Lower leg skin (tissue), 4 donors: ENCODE measurements around the gene MATR3. TPM values are rescaled to one million over a fixed set of nuclear protein-coding genes. Genes with fewer than 3 reads are reported as not detected.

Experiments used
- DNase-seq, 2 donors: peaks; one replicate each; pipeline ENCODE4 v3.0.0-alpha.2; 2019; ENCODE audit warnings: low spot score in 2 of 2
- H3K4me3 ChIP-seq: fragments of 200-600 bp; sonication (generic); 2 replicates; pipeline ENCODE4 v1.5.1; 2017; ENCODE audit warnings: mild to moderate bottlenecking, low read depth; ENCODE audit not compliant: poor library complexity, severe bottlenecking
- POLR2A ChIP-seq, 2 donors: fragments of 450-650 bp; IDR thresholded peaks; one replicate each; pipeline ENCODE4 v1.6.1; 2016 to 2017; ENCODE audit warnings: antibody characterized with exemption in 2 of 2, mild to moderate bottlenecking in 1 of 2, moderate library complexity in 1 of 2
- WGBS, 2 donors: methylation state at CpG; one replicate each; pipeline ENCODE4 v1.1.5; 2018; 5-methylcytosine and 5-hydroxymethylcytosine counted together
- intact Hi-C: fragments of 100-400 bp; cut with DNase I; formaldehyde crosslinking; loops from one replicate; pipeline ENCODE4 v1.15.0; 2023; ENCODE audit warnings: low total_unique reads
- total RNA-seq, 4 donors: library from RNA; depleted of rRNA; stranded (reverse); fragments of >200 nt; gene quantifications; one replicate each; pipeline ENCODE4 v1.1.0, GENCODE V29; 2016
- TF ChIP-seq, protein P1 (sequence below), 3 donors: fragments of 450-650 bp; IDR thresholded peaks; one replicate each; pipeline ENCODE4 v1.5.1; 2016; ENCODE audit warnings: antibody characterized with exemption in 3 of 3, mild to moderate bottlenecking in 3 of 3, moderate library complexity in 2 of 3

MATR3 gene
- total RNA-seq: 100 to 1,000 TPM; 108 to 135 (median 122) TPM

DNA sequence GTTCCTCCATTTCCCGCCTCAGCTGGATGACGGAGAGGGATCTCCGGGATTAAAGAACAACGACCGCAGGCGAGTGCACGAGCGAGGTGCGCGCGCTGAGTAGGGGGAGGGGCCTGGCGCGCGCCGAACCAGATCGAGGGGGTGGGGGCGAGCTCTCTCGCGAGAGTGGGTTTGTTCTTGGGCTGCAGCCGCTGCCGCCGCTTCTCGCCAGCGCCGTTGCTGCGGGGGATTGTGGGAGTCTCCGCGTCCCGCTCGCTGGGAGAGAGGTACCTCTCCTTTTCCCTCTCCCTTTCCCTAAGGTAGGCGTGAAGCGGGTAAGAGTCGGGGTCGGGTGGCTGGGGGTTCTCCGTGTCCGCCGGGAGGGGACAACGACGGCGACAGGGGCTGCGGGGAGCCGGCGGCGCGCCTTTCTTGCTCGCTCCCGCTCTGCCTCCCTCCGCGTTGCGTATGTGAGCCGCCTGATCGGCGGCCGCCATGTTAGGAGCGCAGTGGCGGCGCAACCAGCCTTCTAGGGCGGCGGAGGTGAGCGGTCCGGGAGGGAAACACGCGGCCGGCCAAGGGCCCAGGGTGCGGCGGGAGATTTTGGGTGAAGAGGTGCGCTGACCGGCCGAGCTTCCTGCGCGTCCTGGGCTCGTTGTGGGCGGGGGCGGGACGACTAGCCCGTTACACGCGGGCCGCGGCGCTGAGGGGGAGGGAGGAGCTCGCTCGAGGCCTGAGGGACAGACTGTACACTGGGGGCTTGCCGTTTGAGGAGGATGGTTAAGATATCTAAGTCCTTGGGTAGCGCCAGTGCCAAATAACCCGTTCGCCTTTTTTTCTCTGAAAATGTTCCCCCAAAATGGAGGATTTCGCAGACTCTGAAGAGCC is at the start of gene MATR3:
MATR3 (plus strand) TSS at position 234 of the 867 bp plus-strand sequence. CDS start 13,676 bp downstream, outside the sequence.
- 0 to 1% methylated on average over 41 to 76 of the region's 88 CpGs for WGBS, 2 donors
- TF ChIP-seq POLR2A (IDR thresholded peaks at IDR 0.05): peak in 1 of 2 donors; percentile 89
- TF ChIP-seq, protein P1, sequence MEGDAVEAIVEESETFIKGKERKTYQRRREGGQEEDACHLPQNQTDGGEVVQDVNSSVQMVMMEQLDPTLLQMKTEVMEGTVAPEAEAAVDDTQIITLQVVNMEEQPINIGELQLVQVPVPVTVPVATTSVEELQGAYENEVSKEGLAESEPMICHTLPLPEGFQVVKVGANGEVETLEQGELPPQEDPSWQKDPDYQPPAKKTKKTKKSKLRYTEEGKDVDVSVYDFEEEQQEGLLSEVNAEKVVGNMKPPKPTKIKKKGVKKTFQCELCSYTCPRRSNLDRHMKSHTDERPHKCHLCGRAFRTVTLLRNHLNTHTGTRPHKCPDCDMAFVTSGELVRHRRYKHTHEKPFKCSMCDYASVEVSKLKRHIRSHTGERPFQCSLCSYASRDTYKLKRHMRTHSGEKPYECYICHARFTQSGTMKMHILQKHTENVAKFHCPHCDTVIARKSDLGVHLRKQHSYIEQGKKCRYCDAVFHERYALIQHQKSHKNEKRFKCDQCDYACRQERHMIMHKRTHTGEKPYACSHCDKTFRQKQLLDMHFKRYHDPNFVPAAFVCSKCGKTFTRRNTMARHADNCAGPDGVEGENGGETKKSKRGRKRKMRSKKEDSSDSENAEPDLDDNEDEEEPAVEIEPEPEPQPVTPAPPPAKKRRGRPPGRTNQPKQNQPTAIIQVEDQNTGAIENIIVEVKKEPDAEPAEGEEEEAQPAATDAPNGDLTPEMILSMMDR (IDR thresholded peaks at IDR 0.05): no peak
- H3K4me3 ChIP-seq: peak within 1 kb of the TSS; percentile 88
- DNase-seq: peak; percentile 94 to 99
- intact Hi-C loops: no loop called here

DNA sequence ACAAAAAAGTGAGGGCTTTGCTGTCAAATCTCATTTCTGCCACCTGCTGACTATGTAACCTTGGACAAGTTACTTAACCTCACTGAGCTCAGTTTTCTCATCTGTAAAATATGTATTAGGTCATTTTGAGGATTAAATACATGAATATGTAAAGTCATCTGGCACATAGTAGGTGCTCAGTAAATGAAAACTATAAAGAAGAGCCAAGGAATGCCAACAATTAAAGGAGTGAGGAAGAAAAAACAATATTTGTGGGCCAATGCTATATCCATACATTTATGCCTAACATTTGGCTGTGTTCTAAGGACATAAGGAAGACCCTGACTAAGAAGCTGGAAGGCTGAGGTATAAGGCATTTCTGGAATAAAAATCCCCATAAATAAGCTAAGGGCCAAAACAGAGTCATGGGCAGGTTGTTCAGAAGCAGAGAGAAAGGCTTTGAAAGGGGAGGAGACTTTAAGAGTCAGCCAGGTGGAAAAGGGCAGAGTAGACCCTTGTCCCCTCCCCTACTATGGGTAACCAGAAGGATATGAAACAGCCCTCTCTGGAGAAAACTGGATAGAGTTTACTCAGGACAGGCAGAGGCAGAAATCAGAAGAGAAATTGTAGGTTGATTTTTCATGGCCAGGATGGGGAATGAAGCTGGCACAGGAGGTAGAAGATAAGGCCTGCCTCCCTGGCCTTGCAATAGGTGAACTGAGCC is 47.8 kb upstream of the MATR3 start:
- TF ChIP-seq, protein P1 (IDR thresholded peaks at IDR 0.05): no peak
- no peak for TF ChIP-seq POLR2A (IDR thresholded peaks at IDR 0.05)
- no peak overlapping the region for H3K4me3 ChIP-seq
- intact Hi-C loops: no loop called here
- no peak for DNase-seq

DNA sequence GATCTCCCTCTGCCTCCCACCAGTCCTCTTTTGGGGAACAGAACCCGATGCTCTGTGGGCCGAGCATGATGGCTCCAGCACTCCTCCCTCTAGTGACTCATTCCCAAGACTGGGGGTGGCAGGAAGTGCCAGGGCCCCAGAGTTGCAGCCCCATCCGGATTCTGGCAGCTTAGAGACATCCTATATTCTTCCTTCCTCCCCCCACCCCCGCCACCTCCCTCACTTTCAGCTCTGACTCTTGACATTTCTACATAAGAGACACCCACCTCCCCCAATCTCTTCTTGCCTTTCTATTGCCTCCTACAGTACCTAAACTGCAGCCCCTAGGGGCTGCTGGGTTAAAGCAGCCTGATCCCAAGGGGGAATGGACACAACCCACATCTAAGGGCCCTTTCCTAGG is 47.1 kb upstream of the MATR3 start:
- no peak for DNase-seq
- TF ChIP-seq, protein P1 (IDR thresholded peaks at IDR 0.05): no peak
- TF ChIP-seq POLR2A (IDR thresholded peaks at IDR 0.05): no peak
- 27 to 36% methylated on average over 4 of the region's 4 CpGs for WGBS, 2 donors
- intact Hi-C loops: no loop called here
- H3K4me3 ChIP-seq: no peak overlapping the region

- intact Hi-C loops: no loop called here
- TF ChIP-seq, protein P1 (IDR thresholded peaks at IDR 0.05): no peak
- no peak for TF ChIP-seq POLR2A (IDR thresholded peaks at IDR 0.05)
- WGBS, 2 donors: 94 to 96% methylated on average over 3 of the region's 3 CpGs
- H3K4me3 ChIP-seq: no peak overlapping the region
- DNase-seq: no peak
Observed at GRCh38 chr5:139248826-139249453, 44.6 kb upstream of the MATR3 start.

GRCh38 chr5:139251281-139251687 is 42.3 kb upstream of the MATR3 start:
- TF ChIP-seq, protein P1 (IDR thresholded peaks at IDR 0.05): no peak
- no peak overlapping the region for H3K4me3 ChIP-seq
- no peak for DNase-seq
- WGBS, 2 donors: 46 to 49% methylated on average over 3 of the region's 3 CpGs
- intact Hi-C loops: loop anchor here (10.0 kb wide), 1 partner anchor 666 kb away; no protein-coding TSS in a partner anchor
